GM13976 (cell line): ENCODE results near the gene PLCL2.
"Not testable (repeated sequence)": the region's sequence is repeated elsewhere in the genome, so short reads cannot be mapped to it uniquely, and the experiment has no call there.

Experiments used
- DNase-seq: peaks from one replicate; pipeline ENCODE4 v3.0.0; 2012; ENCODE audit warnings: low spot score
- in situ Hi-C: fragments of 300-500 bp; cut with MboI; formaldehyde crosslinking; loops from one replicate; pipeline ENCODE4 v1.12.0; 2022; ENCODE audit warnings: low sequenced_read_pairs, mixed read lengths, inconsistent platforms; ENCODE audit not compliant: unreplicated experiment
- TF ChIP-seq, protein P1 (sequence below): IDR thresholded peaks from 2 replicates; pipeline ENCODE4 v1.5.1; 2012; ENCODE audit warnings: borderline replicate concordance, mild to moderate bottlenecking; ENCODE audit not compliant: insufficient read depth; ENCODE audit errors: extremely low read depth, missing control alignments, control extremely low read depth

Gene PLCL2

DNA sequence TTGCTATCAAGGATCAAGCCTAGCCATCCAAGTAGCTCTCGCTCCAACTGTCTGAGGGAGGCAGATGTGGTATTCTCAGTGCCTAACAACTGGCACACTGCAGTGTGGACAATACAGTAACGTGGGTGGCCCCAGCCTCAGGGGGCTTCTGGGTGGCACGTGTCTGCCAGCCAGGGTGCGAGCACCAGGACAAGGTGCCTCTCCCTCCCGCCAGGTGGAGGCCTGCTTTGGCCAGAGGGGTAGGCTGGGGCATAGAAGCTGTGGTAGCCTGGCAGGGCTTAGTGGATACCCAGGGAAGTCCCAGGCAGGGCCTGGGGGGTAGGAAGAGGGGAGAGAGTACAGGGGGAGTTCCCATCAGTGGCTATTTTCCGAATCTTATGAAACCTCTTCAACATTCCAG lies 234.0 kb downstream of the PLCL2 start:
- TF ChIP-seq, protein P1, sequence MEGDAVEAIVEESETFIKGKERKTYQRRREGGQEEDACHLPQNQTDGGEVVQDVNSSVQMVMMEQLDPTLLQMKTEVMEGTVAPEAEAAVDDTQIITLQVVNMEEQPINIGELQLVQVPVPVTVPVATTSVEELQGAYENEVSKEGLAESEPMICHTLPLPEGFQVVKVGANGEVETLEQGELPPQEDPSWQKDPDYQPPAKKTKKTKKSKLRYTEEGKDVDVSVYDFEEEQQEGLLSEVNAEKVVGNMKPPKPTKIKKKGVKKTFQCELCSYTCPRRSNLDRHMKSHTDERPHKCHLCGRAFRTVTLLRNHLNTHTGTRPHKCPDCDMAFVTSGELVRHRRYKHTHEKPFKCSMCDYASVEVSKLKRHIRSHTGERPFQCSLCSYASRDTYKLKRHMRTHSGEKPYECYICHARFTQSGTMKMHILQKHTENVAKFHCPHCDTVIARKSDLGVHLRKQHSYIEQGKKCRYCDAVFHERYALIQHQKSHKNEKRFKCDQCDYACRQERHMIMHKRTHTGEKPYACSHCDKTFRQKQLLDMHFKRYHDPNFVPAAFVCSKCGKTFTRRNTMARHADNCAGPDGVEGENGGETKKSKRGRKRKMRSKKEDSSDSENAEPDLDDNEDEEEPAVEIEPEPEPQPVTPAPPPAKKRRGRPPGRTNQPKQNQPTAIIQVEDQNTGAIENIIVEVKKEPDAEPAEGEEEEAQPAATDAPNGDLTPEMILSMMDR, result no peak
- no peak for DNase-seq
- in situ Hi-C loops, result no loop called here

DNA sequence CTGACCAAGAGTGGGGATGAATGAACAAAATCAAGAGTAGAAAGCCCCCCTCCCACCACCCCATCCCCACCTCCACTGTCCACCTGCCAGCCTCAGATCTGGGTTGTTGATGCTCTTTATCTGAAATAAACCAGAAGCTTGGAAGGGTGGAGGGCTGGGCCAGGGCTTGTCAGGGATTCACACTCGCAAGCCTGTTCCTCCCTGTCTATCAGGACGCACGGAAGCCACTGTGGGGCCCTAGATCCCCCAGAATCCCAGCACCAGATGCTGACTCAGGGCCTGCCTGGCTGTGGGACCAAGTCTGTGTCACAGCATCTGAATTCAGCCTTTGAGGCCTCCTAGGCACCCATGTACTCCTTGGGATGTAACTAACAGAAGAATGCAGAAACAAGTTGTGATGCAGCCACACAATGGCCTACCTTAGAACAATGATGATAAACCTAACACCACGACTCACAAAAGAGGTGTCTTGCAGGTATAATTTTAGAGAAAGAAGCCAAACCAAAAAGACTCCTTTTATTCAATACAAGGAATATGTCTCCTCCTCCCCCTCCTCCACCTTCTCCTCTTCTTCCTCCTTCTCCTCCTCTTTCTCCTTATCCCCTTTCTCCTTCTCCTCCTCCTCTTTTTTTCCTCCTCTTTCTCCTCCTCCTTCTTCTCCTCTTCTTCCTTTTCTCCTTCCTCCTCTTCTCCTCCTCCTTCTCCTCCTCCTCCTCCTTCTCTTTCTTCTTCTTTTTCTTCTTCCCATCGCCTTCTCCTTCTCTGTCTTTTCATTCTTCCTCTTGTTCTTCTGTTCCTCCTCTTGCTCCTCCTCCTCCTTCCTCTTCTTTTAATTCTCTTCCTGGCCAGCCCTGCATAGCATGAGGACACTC lies 234.7 kb downstream of the PLCL2 start:
- no peak for DNase-seq
- TF ChIP-seq, protein P1, result no peak

DNA sequence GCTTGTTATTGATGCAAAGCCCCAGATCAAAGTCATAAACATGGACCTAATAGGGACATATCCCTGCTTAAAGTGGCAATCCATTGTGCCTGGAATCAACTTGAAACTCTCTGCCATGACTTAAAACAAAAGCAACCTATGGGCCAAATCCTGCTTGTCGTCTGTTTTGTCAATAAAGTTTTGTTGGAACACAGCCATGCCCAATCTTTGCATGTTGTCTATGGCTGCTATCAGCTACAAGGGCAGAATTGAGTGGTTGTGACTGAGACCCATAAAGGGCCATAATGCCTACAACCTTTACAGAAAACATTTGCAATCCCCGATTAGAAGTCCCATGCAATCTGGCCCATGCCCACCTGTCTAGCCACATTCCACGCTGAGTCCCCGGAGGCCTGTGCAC lies 235.4 kb downstream of the PLCL2 start:
- TF ChIP-seq, protein P1, result no peak
- DNase-seq, result no peak
- in situ Hi-C loops, result no loop called here

More for the DNA sequence above, 234.7 kb downstream of the PLCL2 start:
- in situ Hi-C loops, result no loop called here

DNA sequence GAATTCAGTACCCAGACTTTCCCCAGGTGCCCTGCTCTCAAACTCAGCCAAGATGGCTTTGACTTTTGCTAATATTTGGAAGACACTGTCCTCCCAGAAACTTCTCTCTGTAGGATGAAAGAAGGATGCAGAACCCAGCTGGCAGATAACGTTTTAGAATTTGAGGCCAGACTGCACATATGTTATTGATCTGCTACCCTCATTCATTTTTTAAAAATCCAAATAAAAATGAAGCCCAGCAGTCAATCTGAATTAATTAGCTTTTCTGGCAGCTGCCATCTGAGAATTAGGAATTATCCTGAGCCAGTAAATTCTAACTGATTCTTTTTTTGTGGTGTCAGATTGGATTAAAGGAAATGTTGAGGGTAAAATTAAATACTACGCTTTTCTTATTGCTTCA lies 236.6 kb downstream of the PLCL2 start:
- TF ChIP-seq, protein P1, result no peak
- in situ Hi-C loops, result no loop called here
- DNase-seq, result no peak

DNA sequence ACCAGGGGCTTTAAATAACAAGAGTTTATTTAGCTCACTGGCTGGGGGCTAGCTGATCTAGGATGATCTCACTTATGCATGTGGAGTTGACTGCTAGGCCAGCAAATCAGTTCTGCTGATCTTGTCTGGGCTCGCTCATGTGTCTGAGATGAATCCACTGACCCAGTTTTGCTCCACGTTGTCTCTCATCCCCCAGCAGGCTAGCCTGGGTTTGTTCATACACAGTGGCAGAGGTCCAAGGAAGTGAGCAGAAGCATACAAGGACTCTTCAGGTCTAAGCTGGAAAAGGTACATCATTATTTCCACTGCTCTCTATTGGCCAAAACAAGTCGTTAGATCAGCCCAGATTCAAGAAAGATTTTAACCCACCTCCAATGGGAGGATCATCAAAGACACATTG lies 238.0 kb downstream of the PLCL2 start:
- DNase-seq, result no peak
- TF ChIP-seq, protein P1, result no peak
- in situ Hi-C loops, result no loop called here

DNA sequence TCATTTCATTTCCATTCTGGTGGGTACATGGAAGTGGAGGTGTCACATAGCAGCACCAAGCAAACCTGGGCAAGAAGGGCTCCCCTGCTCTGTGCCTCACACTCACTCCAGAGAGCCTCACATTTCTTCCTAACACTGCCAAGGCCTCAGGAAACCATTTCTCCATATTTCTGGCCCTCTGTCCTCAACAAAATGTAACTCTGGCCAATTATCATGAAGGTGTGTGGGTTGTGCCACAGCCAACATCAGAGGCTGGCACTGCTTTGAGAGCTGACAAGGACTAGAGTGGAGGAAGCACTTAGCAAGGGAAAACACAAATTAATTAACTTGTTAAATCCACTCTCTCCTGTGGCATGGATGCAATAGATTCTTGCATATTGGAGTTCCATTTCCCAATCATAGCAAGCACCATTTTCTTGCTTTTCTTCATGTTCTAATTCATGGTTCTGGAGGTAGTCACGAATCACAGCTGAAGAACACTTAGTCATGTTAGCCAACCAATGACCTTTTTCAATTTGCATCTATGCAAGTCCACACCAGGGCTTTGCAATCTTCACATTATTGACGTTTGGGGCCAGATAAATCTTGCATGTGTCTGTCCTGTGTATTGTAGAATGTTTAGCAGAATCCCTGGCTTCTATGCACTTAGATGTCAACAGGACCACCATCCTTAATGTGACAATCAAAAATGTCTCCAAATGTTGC lies 241.1 kb downstream of the PLCL2 start:
- no peak for DNase-seq
- in situ Hi-C loops, result no loop called here
- TF ChIP-seq, protein P1, result no peak

DNA sequence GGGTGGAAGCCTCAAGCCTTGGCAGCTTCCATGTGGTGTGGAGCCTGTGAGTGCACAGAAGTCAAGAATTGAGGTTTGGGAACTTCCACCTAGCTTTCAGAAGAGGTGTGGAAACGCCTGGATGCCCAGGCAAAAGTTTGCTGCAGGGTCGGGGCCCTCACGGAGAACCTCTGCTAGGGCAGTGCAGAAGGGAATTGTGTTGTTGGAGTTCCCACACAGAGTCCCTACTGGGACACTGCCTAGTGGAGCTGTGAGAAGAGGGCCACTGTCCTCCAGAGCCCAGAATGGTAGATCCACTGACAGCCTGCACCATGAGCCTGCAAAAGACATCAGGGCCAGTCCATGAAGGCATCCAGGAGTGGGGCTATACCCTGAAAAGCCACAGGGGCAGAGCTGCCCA lies 243.9 kb downstream of the PLCL2 start:
- in situ Hi-C loops, DNase-seq: not testable (repeated sequence)
